ENCODE measurements around the gene FCHSD2. TPM values are rescaled to one million over a fixed set of nuclear protein-coding genes. Genes with fewer than 3 reads are reported as not detected.
A peak's percentile ranks its signal among the peaks of the same experiment; 100 is the strongest.
"Not testable (repeated sequence)": the region's sequence is repeated elsewhere in the genome, so short reads cannot be mapped to it uniquely, and the experiment has no call there.

The FCHSD2 gene
- total and polyA plus RNA-seq, 2 donors from 2014 or later, result 8.0 to 58.7 TPM

DNA sequence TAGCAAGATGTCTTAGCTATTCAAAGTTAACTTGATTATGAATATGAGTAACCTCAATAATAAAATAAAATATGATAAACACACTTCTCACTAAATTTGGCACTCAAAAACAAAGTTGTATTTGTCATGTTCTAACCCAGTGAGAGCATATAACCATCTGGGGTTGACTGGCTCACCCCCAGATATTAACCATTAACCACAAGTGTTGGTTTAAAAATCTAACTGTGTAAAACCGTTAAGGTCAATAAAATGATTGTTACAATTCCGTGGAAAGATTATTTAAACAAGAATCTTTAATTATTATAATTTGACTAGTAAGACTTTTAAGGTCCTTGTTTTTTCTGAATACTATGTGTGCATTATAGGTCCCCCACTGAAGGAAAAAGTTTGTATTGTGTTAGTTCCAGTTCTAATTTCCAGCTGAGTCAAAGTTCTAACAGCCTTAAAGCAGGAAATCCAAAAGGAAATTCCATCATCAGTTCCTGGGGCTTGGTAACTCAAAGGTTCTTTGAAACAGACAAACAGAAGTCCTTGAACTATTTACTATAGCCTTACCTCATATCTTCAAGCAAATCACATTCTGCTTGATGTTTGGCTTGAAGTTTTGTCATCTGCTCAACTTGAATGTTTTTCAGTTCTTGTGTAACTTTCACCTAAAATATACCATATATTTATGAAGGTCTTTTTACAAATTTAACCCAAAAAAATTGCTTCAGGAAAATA lies 2.5 kb downstream of the FCHSD2 start:
- Histone ChIP-seq H3K9ac (ENCODE audit: low read length in 3 of 3) (no peak overlapping the region), H3K27me3 (ENCODE audit: control insufficient read depth, insufficient read depth, low read length) (no peaks in the 10 kb centered on the region), H3K36me3 (ENCODE audit: control insufficient read depth in 2 of 3, insufficient read depth in 3 of 3, low read length in 3 of 3) (no peaks in the 10 kb centered on the region), H3K4me3 (ENCODE audit: low read length in 3 of 3) (peak overlapping the region in 2 of 3 donors; percentile 6 to 84), H3K27ac (ENCODE audit: low read depth in 2 of 2, low read length in 2 of 2) (peak overlapping the region in 1 of 2 donors; percentile 99), H3K4me1 (ENCODE audit: control insufficient read depth in 2 of 3, insufficient read depth in 2 of 3, low read depth in 1 of 3, low read length in 3 of 3) (peaks cover 3 to 14% (median 10%) of the 10 kb centered on the region in 3 donors), H3K9me3 (ENCODE audit: control insufficient read depth in 2 of 3, insufficient read depth in 1 of 3, low read length in 3 of 3) (no peaks in the 10 kb centered on the region)
- FAIRE-seq (no peak), DNase-seq (peak in 2 of 5 donors; percentile 27 to 37)
- TF ChIP-seq CTCF (IDR thresholded peaks at IDR 0.05; ENCODE audit: borderline replicate concordance, extremely low read depth, insufficient read depth), result no peak
- intact Hi-C loops (cut with DNase I), result no loop called here

- Histone ChIP-seq H3K27me3 (ENCODE audit: control insufficient read depth, insufficient read depth, low read length) (no peaks in the 10 kb centered on the region), H3K4me1 (ENCODE audit: control insufficient read depth in 2 of 3, insufficient read depth in 2 of 3, low read depth in 1 of 3, low read length in 3 of 3) (peaks cover 3 to 7% (median 6%) of the 10 kb centered on the region in 3 donors), H3K27ac (ENCODE audit: low read depth in 2 of 2, low read length in 2 of 2) (no peak overlapping the region), H3K9me3 (ENCODE audit: control insufficient read depth in 2 of 3, insufficient read depth in 1 of 3, low read length in 3 of 3) (no peaks in the 10 kb centered on the region), H3K9ac (ENCODE audit: low read length in 3 of 3) (no peak overlapping the region), H3K36me3 (ENCODE audit: control insufficient read depth in 2 of 3, insufficient read depth in 3 of 3, low read length in 3 of 3) (no peaks in the 10 kb centered on the region), H3K4me3 (ENCODE audit: low read length in 3 of 3) (no peak overlapping the region)
- FAIRE-seq (no peak), DNase-seq (no peak)
- no peak for TF ChIP-seq CTCF (IDR thresholded peaks at IDR 0.05; ENCODE audit: borderline replicate concordance, extremely low read depth, insufficient read depth)
- intact Hi-C loops (cut with DNase I), result no loop called here
These were observed 4.2 kb downstream of the FCHSD2 start for GRCh38 chr11:73137944-73138274.

DNA sequence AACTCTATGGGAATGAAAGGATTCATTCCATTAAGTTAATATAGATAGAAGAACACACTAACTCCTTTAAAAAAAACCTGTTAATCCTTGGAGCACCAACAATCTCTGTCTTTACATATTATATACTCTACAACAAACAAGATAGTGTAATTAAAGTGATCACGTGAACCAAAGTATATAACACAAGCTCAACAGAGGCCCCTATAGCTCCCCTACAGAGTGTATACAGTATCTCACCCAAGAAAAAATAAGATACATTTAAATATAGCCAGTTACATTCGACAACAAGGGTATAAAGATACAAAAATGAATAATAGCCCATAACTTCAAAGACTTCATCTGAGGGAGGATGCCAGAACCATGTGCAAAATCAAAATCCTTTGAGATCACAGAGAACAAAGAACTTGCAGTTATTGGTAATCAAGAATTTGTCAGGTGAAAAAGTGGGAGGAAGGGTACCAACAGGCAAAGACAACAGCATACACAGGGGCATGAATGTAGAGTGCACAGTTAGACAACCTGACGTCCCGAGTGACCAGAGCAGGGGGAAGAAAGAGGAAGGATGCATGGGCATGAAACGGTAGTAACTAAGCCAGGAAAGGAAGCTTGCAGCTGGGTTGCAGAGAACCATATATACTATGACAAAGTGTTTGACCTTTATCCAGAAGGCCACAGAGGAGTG lies 4.7 kb downstream of the FCHSD2 start:
- no peaks in the 10 kb centered on the region for H3K9me3 ChIP-seq (ENCODE audit: control insufficient read depth in 2 of 3, insufficient read depth in 1 of 3, low read length in 3 of 3)
- no peaks in the 10 kb centered on the region for H3K27me3 ChIP-seq (ENCODE audit: control insufficient read depth, insufficient read depth, low read length)
- DNase-seq (no peak), FAIRE-seq (no peak)
- H3K4me1 ChIP-seq (ENCODE audit: control insufficient read depth in 2 of 3, insufficient read depth in 2 of 3, low read depth in 1 of 3, low read length in 3 of 3), result peaks cover 3 to 7% (median 6%) of the 10 kb centered on the region in 3 donors
- no peak overlapping the region for H3K9ac ChIP-seq (ENCODE audit: low read length in 3 of 3)
- H3K36me3 ChIP-seq (ENCODE audit: control insufficient read depth in 2 of 3, insufficient read depth in 3 of 3, low read length in 3 of 3), result no peaks in the 10 kb centered on the region
- TF ChIP-seq CTCF (IDR thresholded peaks at IDR 0.05; ENCODE audit: borderline replicate concordance, extremely low read depth, insufficient read depth), result no peak
- no peak overlapping the region for H3K27ac ChIP-seq (ENCODE audit: low read depth in 2 of 2, low read length in 2 of 2)
- H3K4me3 ChIP-seq (ENCODE audit: low read length in 3 of 3), result no peak overlapping the region
- intact Hi-C loops (cut with DNase I), result no loop called here

- FAIRE-seq; intact Hi-C loops (cut with DNase I); H3K4me1 ChIP-seq (ENCODE audit: control insufficient read depth in 2 of 3, insufficient read depth in 2 of 3, low read depth in 1 of 3, low read length in 3 of 3): not testable (repeated sequence)
These were observed 5.4 kb downstream of the FCHSD2 start for GRCh38 chr11:73136722-73137121.

More at GRCh38 chr11:73136722-73137121, 5.4 kb downstream of the FCHSD2 start:
- not testable (repeated sequence) for H3K9me3 ChIP-seq (ENCODE audit: control insufficient read depth in 2 of 3, insufficient read depth in 1 of 3, low read length in 3 of 3); H3K27ac ChIP-seq (ENCODE audit: low read depth in 2 of 2, low read length in 2 of 2); H3K9ac ChIP-seq (ENCODE audit: low read length in 3 of 3); H3K27me3 ChIP-seq (ENCODE audit: control insufficient read depth, insufficient read depth, low read length); H3K4me3 ChIP-seq (ENCODE audit: low read length in 3 of 3); H3K36me3 ChIP-seq (ENCODE audit: control insufficient read depth in 2 of 3, insufficient read depth in 3 of 3, low read length in 3 of 3); DNase-seq

All from kidney (tissue), 14 donors.